ENCODE measurements around the gene SPOCK1.

SPOCK1 gene

DNA sequence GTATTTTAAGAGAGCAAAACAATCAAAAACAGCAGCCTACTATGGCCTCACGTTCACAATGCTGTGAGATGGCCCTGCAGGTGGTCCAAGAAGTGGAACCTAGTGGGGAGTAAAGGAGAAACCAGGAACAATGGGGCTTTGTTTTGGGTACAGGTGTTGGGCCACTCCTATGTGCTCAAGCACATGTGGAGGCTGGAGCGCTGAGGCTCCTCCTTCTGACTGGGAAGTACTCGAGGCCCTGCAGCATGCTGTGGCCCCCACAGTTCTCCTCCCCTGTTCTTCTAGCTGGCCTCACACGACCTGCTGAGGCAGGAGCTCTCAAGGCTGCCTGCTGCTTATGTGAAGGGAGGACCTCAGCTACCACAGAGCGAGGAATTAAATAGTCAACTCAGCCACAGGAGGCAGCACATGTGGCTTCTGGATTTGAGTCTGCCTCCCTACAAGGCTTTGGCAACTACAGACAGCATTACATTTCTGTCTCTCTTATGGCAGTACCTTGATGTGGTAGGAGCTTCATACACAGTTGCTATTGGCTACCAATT is 482.3 kb downstream of the SPOCK1 start:
- H3K9me3 ChIP-seq (ENCODE audit: control insufficient read depth, low read length): no peaks in the 10 kb centered on the region

DNA sequence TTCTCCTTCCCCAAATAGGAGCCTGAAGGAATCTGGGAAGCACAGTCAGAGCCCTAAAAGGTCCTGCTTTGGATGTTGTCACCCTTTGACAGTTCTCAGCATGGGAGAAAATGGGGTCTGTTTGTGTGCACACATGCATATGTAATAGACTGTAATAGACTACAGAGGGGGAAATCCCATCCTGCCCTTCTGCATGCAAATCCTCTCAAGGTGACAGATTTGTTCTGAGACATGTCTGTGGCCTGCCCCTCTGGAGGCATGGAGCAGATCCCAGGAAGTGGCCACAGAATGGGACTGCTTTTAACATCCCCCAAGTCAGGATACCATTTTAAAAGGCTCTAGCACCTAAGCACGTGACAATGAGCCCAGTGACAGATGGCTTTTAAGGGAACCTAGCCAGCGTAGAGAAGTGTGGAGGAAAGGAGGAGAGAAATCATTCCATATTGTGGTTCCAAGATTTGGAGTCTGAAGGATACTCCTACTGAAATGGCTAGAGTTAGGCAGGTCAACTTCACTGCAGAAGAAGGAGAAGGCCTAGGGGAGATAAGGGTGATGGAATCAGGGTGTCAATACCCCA is 483.5 kb downstream of the SPOCK1 start:
- WGBS: 39% methylated on average over 2 of the region's 2 CpGs
- Histone ChIP-seq H4K8ac (ENCODE audit: low read length) (no peak overlapping the region), H2BK120ac (ENCODE audit: low read depth, low read length) (no peak overlapping the region), H3K27ac (ENCODE audit: low read length, poor library complexity, severe bottlenecking) (no peak overlapping the region), H3K4me2 (ENCODE audit: low read length, poor library complexity, severe bottlenecking) (no peak overlapping the region), H3K18ac (ENCODE audit: low read depth in 1 of 2, low read length in 2 of 2) (no peak overlapping the region), H2BK15ac (ENCODE audit: low read depth, poor library complexity, severe bottlenecking) (no peak overlapping the region), H2AFZ (ENCODE audit: low read depth, low read length) (no peak overlapping the region), H3K4me3 (ENCODE audit: insufficient read depth in 1 of 2, low read depth in 1 of 2, low read length in 2 of 2) (no peak overlapping the region), H2AK5ac (ENCODE audit: low read length, severe bottlenecking) (no peak overlapping the region), H3K4me1 (ENCODE audit: control insufficient read depth, insufficient read depth, low read depth, low read length) (no peaks in the 10 kb centered on the region), H3K9me3 (ENCODE audit: control insufficient read depth, low read length) (no peaks in the 10 kb centered on the region), H3K23ac (ENCODE audit: low read length in 2 of 2) (no peak overlapping the region), H3K14ac (ENCODE audit: low read length in 2 of 2) (no peak overlapping the region), H3K4ac (ENCODE audit: low read depth in 1 of 2, low read length in 2 of 2) (no peak overlapping the region), H3K36me3 (ENCODE audit: control insufficient read depth in 1 of 2, insufficient read depth in 2 of 2, low read depth in 1 of 2, low read length in 2 of 2) (no peaks in the 10 kb centered on the region), H4K91ac (ENCODE audit: low read length) (no peak overlapping the region), H3K79me1 (replicated peaks; ENCODE audit: low read length, poor library complexity, severe bottlenecking) (no peaks in the 10 kb centered on the region), H2BK5ac (ENCODE audit: low read depth, low read length, poor library complexity, severe bottlenecking) (no peak overlapping the region), H3K27me3 (ENCODE audit: control insufficient read depth in 1 of 2, insufficient read depth in 1 of 2, low read length in 2 of 2) (no peaks in the 10 kb centered on the region), H3K9ac (ENCODE audit: low read length) (no peak overlapping the region), H2BK12ac (ENCODE audit: low read length in 2 of 2) (no peak overlapping the region)
- no peak for DNase-seq

More for the DNA sequence above, 482.3 kb downstream of the SPOCK1 start:
- H2BK12ac ChIP-seq (ENCODE audit: low read length in 2 of 2): no peak overlapping the region
- no peak for DNase-seq
- 35% methylated on average over 4 of the region's 5 CpGs for WGBS
- no peaks in the 10 kb centered on the region for H3K4me1 ChIP-seq (ENCODE audit: control insufficient read depth, insufficient read depth, low read depth, low read length)
- H2AK5ac ChIP-seq (ENCODE audit: low read length, severe bottlenecking): no peak overlapping the region
- H3K27ac ChIP-seq (ENCODE audit: low read length, poor library complexity, severe bottlenecking): no peak overlapping the region
- H3K23ac ChIP-seq (ENCODE audit: low read length in 2 of 2): no peak overlapping the region
- H3K36me3 ChIP-seq (ENCODE audit: control insufficient read depth in 1 of 2, insufficient read depth in 2 of 2, low read depth in 1 of 2, low read length in 2 of 2): no peaks in the 10 kb centered on the region
- no peak overlapping the region for H3K14ac ChIP-seq (ENCODE audit: low read length in 2 of 2)
- H2AFZ ChIP-seq (ENCODE audit: low read depth, low read length): no peak overlapping the region
- H3K27me3 ChIP-seq (ENCODE audit: control insufficient read depth in 1 of 2, insufficient read depth in 1 of 2, low read length in 2 of 2): no peaks in the 10 kb centered on the region
- no peak overlapping the region for H4K91ac ChIP-seq (ENCODE audit: low read length)
- no peak overlapping the region for H3K4ac ChIP-seq (ENCODE audit: low read depth in 1 of 2, low read length in 2 of 2)
- no peak overlapping the region for H2BK5ac ChIP-seq (ENCODE audit: low read depth, low read length, poor library complexity, severe bottlenecking)
- H3K79me1 ChIP-seq (replicated peaks; ENCODE audit: low read length, poor library complexity, severe bottlenecking): no peaks in the 10 kb centered on the region
- H3K4me2 ChIP-seq (ENCODE audit: low read length, poor library complexity, severe bottlenecking): no peak overlapping the region
- no peak overlapping the region for H3K18ac ChIP-seq (ENCODE audit: low read depth in 1 of 2, low read length in 2 of 2)
- H2BK120ac ChIP-seq (ENCODE audit: low read depth, low read length): no peak overlapping the region
- no peak overlapping the region for H4K8ac ChIP-seq (ENCODE audit: low read length)
- H3K4me3 ChIP-seq (ENCODE audit: insufficient read depth in 1 of 2, low read depth in 1 of 2, low read length in 2 of 2): no peak overlapping the region
- no peak overlapping the region for H2BK15ac ChIP-seq (ENCODE audit: low read depth, poor library complexity, severe bottlenecking)
- H3K9ac ChIP-seq (ENCODE audit: low read length): no peak overlapping the region

DNA sequence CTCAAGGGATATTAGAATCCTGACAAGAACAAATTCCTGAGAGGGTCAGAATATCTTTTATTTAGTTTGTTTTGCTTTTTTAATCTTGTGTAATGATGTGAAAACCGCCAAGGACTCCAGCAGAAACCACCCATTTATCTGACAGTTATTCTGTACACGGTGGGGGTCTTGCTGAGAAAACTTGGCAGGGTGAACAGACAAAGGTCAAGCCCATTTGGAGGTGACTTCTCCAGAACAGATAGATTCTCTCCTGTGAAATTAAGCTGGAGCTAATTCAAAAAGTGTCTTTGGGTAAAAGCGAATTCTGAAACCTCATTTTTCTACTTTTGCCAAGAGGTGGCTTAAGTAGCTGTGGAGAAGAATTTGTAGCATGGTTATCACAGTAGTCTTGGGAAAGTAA is 484.4 kb downstream of the SPOCK1 start:
- Histone ChIP-seq H3K4me1 (ENCODE audit: control insufficient read depth, insufficient read depth, low read depth, low read length) (no peaks in the 10 kb centered on the region), H3K4me2 (ENCODE audit: low read length, poor library complexity, severe bottlenecking) (no peak overlapping the region), H3K9me3 (ENCODE audit: control insufficient read depth, low read length) (no peaks in the 10 kb centered on the region), H4K8ac (ENCODE audit: low read length) (no peak overlapping the region), H2BK120ac (ENCODE audit: low read depth, low read length) (no peak overlapping the region), H2BK5ac (ENCODE audit: low read depth, low read length, poor library complexity, severe bottlenecking) (no peak overlapping the region), H3K14ac (ENCODE audit: low read length in 2 of 2) (no peak overlapping the region), H2AK5ac (ENCODE audit: low read length, severe bottlenecking) (no peak overlapping the region), H3K23ac (ENCODE audit: low read length in 2 of 2) (no peak overlapping the region), H3K9ac (ENCODE audit: low read length) (no peak overlapping the region), H2AFZ (ENCODE audit: low read depth, low read length) (no peak overlapping the region), H3K27me3 (ENCODE audit: control insufficient read depth in 1 of 2, insufficient read depth in 1 of 2, low read length in 2 of 2) (no peaks in the 10 kb centered on the region), H4K91ac (ENCODE audit: low read length) (no peak overlapping the region), H3K27ac (ENCODE audit: low read length, poor library complexity, severe bottlenecking) (no peak overlapping the region), H3K79me1 (replicated peaks; ENCODE audit: low read length, poor library complexity, severe bottlenecking) (no peaks in the 10 kb centered on the region), H2BK12ac (ENCODE audit: low read length in 2 of 2) (no peak overlapping the region), H3K18ac (ENCODE audit: low read depth in 1 of 2, low read length in 2 of 2) (no peak overlapping the region), H3K4ac (ENCODE audit: low read depth in 1 of 2, low read length in 2 of 2) (no peak overlapping the region), H3K36me3 (ENCODE audit: control insufficient read depth in 1 of 2, insufficient read depth in 2 of 2, low read depth in 1 of 2, low read length in 2 of 2) (no peaks in the 10 kb centered on the region), H2BK15ac (ENCODE audit: low read depth, poor library complexity, severe bottlenecking) (no peak overlapping the region), H3K4me3 (ENCODE audit: insufficient read depth in 1 of 2, low read depth in 1 of 2, low read length in 2 of 2) (no peak overlapping the region)
- no peak for DNase-seq
- 45% methylated on average over 2 of the region's 3 CpGs for WGBS

DNA sequence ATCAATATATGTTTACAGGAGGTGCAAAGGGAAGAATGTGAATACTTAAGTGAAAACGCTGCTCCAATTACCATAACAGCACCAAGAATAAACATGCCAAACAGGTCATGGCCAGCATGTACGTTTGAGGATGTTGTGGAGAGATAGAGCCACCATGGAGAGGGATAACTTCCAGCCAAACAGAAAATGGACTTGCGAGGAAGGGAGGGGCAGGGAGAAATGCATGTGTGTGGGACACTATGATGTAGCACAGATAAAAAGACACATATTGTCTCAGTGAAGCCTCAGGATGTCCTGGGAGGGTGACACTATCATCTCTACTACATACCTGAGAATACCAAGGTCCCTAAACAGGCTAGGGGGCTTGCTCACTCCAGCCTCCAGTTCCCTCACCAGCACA is 488.9 kb downstream of the SPOCK1 start:
- Histone ChIP-seq H2BK15ac (ENCODE audit: low read depth, poor library complexity, severe bottlenecking) (no peak overlapping the region), H3K4me2 (ENCODE audit: low read length, poor library complexity, severe bottlenecking) (no peak overlapping the region), H3K23ac (ENCODE audit: low read length in 2 of 2) (no peak overlapping the region), H3K9ac (ENCODE audit: low read length) (no peak overlapping the region), H3K18ac (ENCODE audit: low read depth in 1 of 2, low read length in 2 of 2) (no peak overlapping the region), H2AFZ (ENCODE audit: low read depth, low read length) (no peak overlapping the region), H2BK5ac (ENCODE audit: low read depth, low read length, poor library complexity, severe bottlenecking) (no peak overlapping the region), H3K4ac (ENCODE audit: low read depth in 1 of 2, low read length in 2 of 2) (no peak overlapping the region), H3K14ac (ENCODE audit: low read length in 2 of 2) (no peak overlapping the region), H4K91ac (ENCODE audit: low read length) (no peak overlapping the region), H3K79me1 (replicated peaks; ENCODE audit: low read length, poor library complexity, severe bottlenecking) (no peaks in the 10 kb centered on the region), H2AK5ac (ENCODE audit: low read length, severe bottlenecking) (no peak overlapping the region), H2BK12ac (ENCODE audit: low read length in 2 of 2) (no peak overlapping the region), H4K8ac (ENCODE audit: low read length) (no peak overlapping the region), H3K27me3 (ENCODE audit: control insufficient read depth in 1 of 2, insufficient read depth in 1 of 2, low read length in 2 of 2) (no peaks in the 10 kb centered on the region), H3K9me3 (ENCODE audit: control insufficient read depth, low read length) (no peaks in the 10 kb centered on the region), H2BK120ac (ENCODE audit: low read depth, low read length) (no peak overlapping the region), H3K27ac (ENCODE audit: low read length, poor library complexity, severe bottlenecking) (no peak overlapping the region), H3K4me3 (ENCODE audit: insufficient read depth in 1 of 2, low read depth in 1 of 2, low read length in 2 of 2) (no peak overlapping the region), H3K4me1 (ENCODE audit: control insufficient read depth, insufficient read depth, low read depth, low read length) (no peaks in the 10 kb centered on the region), H3K36me3 (ENCODE audit: control insufficient read depth in 1 of 2, insufficient read depth in 2 of 2, low read depth in 1 of 2, low read length in 2 of 2) (no peaks in the 10 kb centered on the region)
- 59% methylated on average over 2 of the region's 3 CpGs for WGBS
- no peak for DNase-seq
